GM21786 (cell line): ENCODE data around the gene TNRC18.
"Not testable (repeated sequence)": the region's sequence is repeated elsewhere in the genome, so short reads cannot be mapped to it uniquely, and the experiment has no call there.

Experiments used
- ATAC-seq: cut with Tn5 transposase; IDR thresholded peaks from one replicate; pipeline ENCODE4 v1.9.1; 2021; ENCODE audit not compliant: unreplicated experiment

The TNRC18 gene

DNA sequence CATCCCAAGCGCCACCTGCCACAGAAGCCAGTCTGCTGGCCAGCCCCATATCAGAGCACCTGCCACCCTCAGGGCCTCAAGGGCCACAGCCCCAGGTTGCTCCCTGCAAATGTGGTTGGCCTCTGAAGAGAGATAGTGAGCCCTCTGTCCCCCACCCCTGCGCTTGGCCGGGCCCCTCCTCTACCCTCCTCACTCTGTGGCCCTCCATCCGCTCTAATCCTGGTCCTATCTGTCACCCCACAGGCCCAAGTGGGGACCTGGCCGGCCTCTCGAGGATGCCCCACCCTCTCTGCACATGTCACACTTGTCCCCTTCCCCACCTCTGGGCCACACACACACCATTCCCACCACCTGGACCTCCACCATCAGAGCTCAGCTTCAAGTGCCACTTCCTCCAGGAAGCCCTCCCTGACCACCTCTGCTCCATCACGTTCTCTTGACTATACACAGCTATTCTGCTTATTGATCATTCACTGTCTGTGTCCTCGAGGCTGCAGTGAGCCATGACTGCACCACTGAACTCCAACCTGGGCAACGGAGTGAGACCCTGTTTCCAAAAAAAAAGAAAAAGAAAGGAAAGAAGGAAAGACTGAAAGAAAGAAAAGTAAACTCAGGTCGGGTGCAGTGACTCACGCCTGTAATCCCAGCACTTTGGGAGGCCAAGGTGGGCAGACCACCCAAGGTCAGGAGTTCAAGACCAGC is 42.4 kb downstream of the TNRC18 start:
- ATAC-seq: no peak

DNA sequence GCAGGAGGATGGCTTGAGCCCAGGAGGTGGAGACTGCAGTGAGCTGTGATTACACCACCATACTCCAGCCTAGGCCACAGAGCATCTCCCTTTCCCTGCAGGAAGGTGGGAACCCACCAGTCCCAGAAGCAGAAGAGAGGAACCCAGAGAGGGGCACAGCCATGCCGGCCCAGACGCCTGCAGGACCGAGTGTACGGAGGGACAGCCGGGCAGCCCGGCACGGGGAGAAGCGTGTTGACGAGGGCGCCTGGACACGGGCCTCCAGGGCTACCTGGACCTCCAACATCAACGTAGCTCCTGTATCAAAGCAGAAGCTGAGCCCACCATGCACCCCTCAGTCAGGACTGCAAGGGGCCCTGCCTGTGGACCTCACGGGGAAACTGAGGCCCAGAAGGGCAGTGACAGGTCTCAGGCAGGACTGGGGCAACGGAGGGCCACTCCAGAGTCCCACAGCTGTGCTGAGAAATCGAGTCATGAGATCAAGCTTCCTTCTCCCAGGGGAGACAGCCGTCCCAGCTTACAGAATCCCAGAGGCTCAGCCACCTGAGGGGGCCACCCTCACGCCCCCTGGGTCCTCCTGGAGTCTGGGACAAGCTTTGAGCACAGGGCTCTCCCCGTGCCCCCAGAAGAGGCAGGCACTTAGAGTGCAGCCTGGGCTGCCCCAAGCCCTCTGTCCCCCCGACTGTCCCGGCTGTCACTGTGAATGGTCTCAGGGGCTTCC is 43.1 kb downstream of the TNRC18 start:
- no peak for ATAC-seq

DNA sequence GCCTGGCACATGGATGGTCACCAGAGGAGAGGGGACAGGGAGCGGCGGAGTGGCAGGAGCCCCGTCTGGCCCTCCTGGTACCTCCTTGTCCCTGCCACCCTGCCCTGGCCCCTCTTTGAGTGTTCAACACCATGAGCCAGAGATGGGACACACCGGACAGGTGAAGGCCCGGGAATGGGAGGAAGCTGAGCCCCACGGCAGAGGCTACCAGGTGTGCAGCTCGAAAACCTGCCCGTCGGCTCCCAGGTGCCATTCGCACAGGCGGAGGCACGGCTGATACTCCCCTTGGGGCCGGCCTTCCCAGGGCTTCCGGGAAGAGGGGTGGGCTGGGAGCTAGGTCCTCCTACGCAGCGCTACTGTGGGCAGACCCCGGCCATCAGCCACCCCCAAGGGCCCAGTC is 44.1 kb downstream of the TNRC18 start:
- ATAC-seq: no peak

DNA sequence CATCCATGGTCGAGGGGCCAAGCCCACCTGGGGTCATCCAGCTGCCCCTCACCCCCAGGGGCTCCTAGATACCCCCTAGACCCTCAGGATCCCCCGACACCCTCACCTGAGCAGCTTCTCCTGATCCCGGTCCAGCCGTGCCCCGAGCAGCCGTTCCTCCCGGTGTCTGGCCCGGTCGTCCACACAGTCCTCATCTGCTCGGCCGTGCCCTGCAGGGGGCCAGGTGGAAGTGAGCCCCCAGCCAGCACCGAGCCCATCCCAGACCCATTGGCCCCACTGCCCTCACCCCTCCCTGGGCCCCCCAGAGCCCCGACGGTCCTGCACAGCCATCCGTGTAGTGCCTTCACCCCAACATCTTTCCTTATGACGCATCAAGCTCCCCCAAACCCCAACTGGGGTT is 45.8 kb downstream of the TNRC18 start:
- no peak for ATAC-seq

DNA sequence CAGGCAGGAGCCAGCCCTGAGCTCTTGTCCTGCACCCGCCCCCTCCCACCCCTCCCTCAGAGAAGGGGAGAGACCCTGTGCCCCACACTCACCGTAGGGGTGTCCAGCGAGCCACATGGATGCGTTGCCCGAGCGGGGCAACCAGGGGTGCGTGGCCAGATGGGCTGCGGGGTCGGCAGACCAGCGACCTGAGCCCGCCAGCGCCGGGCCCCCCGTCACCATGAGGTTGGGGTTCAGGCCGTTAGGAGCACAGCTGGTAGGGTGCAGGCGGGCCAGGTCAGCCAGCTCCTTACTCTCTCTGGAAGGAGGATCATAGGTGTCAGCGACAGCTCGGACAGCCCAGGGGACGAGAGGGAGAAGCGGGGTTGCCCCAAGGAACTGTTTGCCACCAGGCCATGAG is 46.4 kb downstream of the TNRC18 start:
- no peak for ATAC-seq

DNA sequence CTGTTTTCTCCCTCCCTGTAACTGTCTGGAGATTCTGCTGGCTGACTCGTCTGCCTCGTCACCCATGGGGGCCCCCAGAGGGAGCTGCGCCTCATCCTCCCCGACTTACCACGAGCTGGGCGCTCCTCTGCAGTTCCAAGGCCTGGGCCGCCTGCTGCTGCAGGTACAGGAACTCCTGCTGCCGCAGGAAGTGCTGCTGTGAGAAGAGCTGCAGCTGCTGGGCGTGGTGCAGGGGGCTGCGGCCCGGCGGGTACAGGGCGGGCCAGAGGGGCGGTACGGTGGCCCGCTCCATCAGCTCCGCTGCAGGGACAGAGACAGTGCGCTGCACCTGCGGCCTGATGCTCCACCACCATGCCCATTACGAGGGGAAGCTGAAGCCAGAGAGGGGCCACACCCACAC is 47.7 kb downstream of the TNRC18 start:
- ATAC-seq: no peak

DNA sequence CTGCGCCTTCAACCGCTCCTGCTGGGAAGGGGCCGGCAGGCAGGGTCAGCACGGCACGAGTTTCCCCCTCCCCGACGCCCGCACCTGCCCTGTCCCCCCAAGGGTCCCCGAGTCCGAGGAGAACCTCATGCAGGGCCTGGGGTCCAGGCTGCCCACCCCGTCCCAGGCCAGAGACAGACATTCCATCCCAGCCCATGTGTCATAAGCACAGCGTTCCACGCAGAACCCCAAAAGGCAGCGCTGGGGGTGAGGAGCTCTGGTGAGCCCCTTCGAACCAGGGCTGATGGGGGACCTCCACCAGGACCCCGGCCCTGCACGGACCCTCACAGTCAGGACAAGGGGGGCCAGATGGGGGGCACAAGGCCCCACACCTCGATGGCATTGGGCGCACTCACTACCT is 49.2 kb downstream of the TNRC18 start:
- no peak for ATAC-seq

DNA sequence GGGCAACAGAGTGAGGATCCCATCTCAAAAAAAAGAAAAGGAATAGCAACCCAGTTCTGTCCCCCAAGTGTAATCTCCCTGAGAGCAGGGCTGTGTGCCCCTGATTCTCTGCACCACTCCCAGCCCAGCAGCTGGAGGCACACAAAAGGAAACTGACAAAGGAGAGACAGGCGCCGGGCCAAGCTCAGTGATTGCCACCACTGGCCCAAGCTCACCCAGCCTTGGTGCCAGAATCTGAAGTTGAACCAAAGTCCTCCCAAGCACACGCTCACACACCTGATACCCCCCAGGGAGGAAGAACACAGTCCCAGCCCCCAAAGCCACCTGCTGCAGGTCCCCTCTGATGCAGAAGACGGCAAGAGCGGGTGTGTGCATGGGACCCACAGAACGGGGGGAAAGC is 50.3 kb downstream of the TNRC18 start:
- no peak for ATAC-seq

DNA sequence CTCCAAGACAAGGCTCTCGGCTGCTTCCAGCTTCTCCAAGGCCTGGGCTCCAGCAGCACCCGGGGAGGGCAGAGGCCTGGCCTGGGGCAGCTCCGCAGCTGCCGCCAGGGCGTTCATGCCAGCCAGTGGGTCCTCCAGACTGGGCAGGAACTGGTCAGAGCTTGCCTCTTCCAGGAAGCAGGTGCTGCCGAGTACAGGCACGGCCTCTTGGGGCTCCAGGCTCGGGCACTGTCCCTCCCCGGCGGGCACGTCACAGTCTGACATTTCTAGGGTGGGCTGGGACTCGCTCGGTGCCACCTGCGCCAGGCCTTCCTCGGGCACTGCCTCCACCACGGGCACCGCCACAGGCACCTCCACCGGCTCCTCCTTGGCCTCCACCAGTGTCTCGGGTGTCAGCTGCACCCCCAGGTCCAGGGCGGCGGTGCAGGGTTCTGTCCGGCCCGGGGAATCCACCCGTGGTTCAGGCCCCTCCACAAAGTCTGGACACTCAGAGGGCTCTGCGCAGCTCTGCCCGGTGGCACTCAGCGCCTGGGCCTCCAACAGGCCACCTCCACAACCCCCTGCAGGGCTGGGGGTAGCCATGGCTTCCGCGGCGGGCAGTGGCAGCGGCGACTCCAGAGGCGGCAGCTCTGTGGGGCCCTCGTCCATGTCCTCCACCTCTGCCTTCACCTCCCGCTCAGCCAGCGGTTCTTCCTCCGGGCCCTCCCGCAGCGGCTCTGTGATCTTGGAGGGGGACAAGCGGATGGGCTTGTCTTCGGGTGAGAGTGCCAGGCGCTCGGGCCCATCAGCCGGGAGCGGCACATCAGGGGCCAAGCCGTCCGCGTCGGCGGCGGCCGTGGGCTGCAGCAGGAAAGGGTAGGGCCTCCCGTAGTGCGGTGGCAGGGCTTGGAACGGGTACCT is 52.9 kb downstream of the TNRC18 start:
- no peak for ATAC-seq

DNA sequence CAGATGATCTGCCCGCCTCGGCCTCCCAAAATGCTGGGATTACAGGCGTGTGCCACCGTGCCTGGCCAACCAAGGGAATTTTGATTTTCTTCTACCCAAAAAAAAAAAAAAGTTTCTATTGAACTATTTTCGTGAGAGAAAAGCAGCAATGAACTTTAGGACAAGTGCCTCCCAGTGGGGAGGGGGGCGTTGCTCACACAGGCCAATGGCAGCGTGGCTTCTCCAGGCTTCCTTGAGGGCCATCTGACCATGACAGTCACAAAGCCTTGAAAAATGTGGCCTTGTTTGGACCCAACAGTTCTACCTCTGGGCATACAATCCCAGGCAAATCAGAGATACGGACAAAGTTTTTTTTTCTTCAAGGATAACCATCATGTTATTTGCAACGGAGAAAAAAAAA is 56.0 kb downstream of the TNRC18 start:
- ATAC-seq: no peak

DNA sequence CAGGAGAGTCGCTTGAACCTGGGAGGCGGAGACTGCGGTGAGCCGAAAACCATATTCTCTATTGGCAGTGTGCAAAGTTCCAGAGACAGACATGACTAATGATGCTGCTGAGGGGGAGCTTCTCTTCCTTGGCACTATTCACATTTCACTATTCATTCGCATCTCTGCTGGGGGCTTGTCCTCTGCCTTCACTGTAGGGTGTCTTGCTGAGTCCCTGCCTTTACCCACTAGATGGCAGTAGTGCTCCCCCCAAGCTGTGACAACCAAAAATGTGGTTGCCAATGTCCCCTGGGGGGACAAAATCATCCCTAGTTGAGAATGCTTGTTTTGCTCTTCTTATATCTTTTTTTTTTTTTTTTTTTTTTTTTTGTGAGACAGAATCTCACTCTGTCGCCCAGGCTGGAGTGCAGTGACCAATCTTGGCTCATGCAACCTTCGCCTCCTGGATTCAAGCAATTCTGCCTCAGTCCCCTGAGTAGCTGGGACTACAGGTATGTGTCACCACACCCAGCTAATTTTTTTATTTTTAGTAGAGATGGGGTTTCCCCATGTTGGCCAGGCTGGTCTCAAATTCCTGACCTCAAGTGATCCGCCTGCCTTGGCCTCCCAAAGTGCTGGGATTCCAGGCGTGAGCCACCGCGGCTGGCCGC is 57.5 kb downstream of the TNRC18 start:
- peak; percentile 58 for ATAC-seq

DNA sequence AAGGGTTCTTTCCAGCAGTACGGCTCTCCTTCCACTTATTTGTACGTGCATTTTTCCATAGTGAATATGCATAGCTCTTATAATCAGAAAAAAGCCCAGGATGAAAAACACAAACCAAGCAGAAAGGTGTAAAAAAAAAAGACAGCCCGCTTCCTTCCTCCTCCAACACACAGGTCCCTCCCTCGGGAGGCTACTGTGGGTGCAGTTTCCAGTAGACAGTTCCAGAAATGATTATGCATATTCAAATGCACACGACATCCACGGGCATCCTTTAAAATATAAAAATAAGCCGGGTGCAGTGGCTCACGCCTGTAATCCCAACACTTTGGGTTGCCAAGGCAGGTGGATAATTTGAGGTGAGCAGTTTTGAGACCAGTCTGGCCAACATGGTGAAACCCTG is 59.9 kb downstream of the TNRC18 start:
- ATAC-seq: peak; percentile 43

DNA sequence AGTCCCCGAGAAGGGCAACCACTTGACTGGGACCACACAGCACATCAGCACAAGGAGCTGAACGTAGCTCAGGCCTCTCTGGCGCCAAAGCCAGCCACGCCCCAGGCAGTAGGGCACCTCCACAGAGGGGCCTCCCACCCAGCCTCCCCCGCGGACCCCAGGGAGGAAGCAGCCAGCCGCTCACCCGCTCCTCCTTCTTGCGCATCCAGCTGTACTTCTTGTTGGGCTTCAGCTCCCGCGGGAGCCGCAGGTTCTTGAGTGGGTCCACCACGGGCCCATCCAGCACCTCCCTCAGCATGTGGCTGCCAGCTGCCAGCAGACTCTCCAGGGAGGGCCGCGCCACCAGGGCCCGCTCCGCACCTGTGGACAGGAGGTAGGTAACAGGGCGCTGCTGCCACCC is 61.2 kb downstream of the TNRC18 start:
- ATAC-seq: no peak

DNA sequence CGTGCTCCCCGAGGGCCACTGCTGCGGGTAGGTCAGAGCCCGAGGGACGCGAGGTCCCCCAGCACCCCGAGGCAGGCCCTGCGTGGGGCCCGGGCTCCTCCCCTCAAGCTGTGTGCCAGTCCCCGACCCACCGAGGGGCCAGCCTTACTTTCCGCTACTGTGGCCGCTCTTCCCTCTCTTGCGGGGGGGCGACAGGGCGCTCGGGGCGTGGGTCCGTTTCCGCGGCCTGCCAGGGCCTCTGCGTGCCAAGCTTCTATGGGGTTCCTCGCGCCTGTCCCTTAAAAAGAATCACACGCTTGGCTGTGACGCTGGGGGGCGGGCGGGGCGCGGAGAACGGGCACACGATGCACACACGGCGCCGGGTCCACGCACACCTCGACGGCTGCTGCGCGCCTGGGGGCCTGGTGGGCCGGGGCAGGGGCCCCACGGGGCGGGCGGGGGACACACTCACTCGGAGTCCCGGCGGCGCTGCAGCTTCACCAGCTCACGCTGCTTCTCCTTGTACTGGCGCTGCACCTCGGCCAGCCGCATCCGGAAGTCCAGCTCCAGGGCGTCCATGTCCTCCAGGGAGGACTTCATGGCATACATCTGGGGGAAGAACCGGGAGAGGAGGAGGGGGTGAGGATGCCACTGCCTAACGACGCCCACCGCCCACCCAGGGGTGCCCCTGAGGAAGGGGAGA is 62.0 kb downstream of the TNRC18 start:
- ATAC-seq: no peak

DNA sequence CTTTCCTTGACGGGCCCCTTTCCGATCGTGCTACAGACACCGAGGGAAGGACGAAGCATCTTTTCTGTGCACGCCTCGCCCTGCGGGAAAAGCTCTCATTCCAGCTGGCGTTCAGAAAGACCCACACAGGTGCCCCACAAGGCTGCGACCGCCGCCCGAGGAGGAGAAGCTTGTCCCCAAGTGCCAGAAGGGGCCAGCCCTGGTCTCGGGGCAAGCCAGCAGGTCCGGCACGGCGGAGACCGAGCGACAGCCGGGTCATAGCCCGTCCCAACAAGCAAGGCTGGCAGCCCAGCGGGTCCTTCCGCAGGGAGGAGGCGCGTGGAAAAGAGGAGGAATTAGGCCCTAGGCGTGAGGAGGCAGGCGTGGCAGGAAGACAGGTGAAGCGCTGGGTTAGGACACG is 62.7 kb downstream of the TNRC18 start:
- no peak for ATAC-seq

DNA sequence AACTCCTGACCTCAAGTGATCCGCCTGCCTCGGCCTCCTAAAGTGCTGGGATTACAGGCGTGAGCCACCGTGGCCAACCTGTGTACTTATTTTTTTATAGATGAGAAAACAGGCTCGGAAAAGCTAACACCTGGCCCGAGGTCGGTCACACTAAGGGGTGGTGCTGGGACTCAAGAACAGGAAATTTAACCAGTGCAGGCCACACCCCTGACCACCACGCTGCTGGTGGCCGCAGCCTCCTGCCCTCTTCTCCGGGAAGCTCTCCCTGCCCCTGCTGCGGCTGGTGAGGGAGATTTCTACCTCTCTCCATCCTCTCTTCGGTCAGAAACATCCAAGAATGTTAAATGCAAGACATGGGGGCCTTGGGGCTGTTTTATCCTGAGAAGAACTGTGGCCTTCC is 63.2 kb downstream of the TNRC18 start:
- no peak for ATAC-seq

DNA sequence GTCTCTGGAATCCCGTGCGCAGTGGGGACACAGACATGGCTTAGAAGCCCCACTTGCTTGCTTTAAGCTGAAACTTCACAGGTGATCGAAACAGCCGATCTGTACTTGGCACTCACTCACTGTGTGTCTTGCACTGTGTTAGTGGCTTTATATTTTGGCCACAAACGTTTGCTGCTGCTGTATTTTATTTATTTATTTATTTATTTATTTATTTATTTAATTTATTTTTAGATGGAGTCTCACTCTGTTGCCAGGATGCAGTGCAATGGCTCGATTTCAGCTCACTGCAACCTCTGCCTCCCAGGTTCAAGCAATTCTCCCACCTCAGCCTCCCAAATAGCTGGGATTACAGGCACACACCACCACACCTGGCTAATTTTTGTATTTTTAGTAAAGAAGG is 63.6 kb downstream of the TNRC18 start:
- ATAC-seq: not testable (repeated sequence)

DNA sequence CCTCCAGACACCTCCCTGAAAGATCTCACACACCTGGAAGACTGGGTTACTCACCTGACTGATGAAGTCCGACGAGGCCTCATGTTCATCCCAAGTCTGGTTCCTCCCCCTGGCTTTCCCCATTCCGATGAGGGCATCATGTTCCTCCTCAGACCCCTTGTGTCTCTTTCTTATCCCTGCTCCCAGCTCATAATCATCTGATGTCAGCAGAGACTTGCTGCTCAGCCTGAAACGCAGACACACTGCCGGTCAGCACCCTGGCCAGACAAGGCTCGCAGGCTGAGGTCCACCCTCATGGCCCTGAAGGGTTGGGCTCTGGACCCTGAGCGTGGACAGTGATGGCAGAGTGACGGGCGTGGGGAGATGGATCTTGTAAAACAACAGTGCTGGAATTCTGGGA is 64.3 kb downstream of the TNRC18 start:
- ATAC-seq: no peak

DNA sequence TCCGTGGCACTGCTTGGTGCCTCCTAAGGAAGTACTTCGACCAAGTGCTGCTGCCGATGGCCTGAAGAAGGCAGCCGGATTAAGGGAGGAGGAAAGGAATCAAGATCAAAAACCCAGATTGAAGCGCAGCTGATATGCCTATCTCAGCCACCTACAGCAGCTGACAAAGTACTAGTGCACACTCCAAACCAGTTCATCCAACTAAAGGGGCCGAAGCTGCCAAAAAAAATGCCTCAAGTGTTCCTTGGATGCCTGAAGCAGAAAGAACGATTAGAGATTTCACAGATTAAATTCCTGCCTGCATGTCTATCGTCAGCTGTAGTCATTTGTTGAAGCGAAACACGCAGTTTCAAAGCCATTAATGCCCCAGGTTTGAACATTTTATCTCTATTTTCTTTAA is 65.7 kb downstream of the TNRC18 start:
- no peak for ATAC-seq

DNA sequence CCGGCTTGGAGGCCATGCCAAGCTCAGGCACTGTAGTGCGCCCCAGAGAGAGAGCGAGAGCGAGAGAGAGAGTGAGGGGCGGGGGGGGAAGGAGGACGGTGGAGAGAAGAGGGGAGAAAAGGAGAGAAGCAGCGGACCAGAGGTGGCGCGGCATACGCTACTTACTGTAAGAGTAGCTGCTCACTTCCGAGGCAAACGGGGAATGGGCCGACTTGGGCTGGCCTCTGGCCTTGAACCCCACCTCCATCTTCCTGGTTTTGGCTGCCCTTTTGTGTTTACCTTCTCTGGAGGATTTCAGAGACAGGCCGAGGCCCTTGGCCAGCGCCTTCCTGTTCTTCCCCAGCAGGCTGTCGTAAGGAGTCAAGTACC is 66.9 kb downstream of the TNRC18 start:
- ATAC-seq: no peak
